Osteoblast (primary cell): Measurements from ENCODE around the gene PFN3. TPM values are rescaled to one million over a fixed set of nuclear protein-coding genes. Genes with fewer than 3 reads are reported as not detected.

Experiments used
- DNase-seq: peaks from one replicate; pipeline ENCODE4 v3.0.0; 2011; ENCODE audit warnings: low spot score, mixed read lengths; ENCODE audit not compliant: insufficient read length; ENCODE audit errors: missing footprints
- H2AFZ ChIP-seq: 2 replicates; pipeline ENCODE4 v1.6.0; 2011; ENCODE audit warnings: mild to moderate bottlenecking, low read length
- H3K27ac ChIP-seq: 2 replicates; pipeline ENCODE4 v1.5.1; 2011; ENCODE audit warnings: mild to moderate bottlenecking, low read depth, low read length, moderate library complexity
- H3K27me3 ChIP-seq: 2 replicates; pipeline ENCODE4 v1.6.0; 2012; ENCODE audit warnings: mild to moderate bottlenecking, control low read depth, inconsistent platforms, low read length, moderate library complexity; ENCODE audit not compliant: insufficient read depth
- H3K36me3 ChIP-seq: 2 replicates; pipeline ENCODE4 v1.5.1; 2011; ENCODE audit warnings: mild to moderate bottlenecking, low read length, control low read depth, moderate library complexity; ENCODE audit not compliant: insufficient read depth
- H3K4me1 ChIP-seq: 2 replicates; pipeline ENCODE4 v1.5.1; 2011; ENCODE audit warnings: mild to moderate bottlenecking, low read length, control low read depth, moderate library complexity; ENCODE audit not compliant: insufficient read depth
- H3K4me2 ChIP-seq: 2 replicates; pipeline ENCODE4 v1.6.0; 2011; ENCODE audit warnings: mild to moderate bottlenecking, low read length; ENCODE audit not compliant: insufficient read depth
- H3K4me3 ChIP-seq: fragments of 200-600 bp; sonication (generic); 3 replicates; pipeline ENCODE4 v1.5.1; 2012; ENCODE audit warnings: mild to moderate bottlenecking, low read length, inconsistent platforms; ENCODE audit not compliant: insufficient read depth
- H3K79me2 ChIP-seq: 2 replicates; pipeline ENCODE4 v1.6.0; 2012; ENCODE audit warnings: mild to moderate bottlenecking, low read length, control low read depth, inconsistent platforms; ENCODE audit not compliant: insufficient read depth
- H3K9me3 ChIP-seq: 2 replicates; pipeline ENCODE4 v1.5.1; 2011; ENCODE audit warnings: low read depth, low read length, control low read depth
- H4K20me1 ChIP-seq: 2 replicates; pipeline ENCODE4 v1.6.0; 2012; ENCODE audit warnings: mild to moderate bottlenecking, low read length, control low read depth; ENCODE audit not compliant: insufficient read depth
- total RNA-seq: library from RNA; depleted of rRNA; stranded (reverse); fragments of >200 nt; gene quantifications from 2 replicates; pipeline ENCODE4 v1.2.3, GENCODE V29; 2012
- TF ChIP-seq, protein P1 (sequence below): IDR thresholded peaks from 2 replicates; pipeline ENCODE4 v1.5.1; 2011; ENCODE audit warnings: mild to moderate bottlenecking, low read depth, low read length, moderate library complexity; ENCODE audit errors: extremely low read depth

PFN3 gene
- total RNA-seq, 1 donor: not detected

DNA sequence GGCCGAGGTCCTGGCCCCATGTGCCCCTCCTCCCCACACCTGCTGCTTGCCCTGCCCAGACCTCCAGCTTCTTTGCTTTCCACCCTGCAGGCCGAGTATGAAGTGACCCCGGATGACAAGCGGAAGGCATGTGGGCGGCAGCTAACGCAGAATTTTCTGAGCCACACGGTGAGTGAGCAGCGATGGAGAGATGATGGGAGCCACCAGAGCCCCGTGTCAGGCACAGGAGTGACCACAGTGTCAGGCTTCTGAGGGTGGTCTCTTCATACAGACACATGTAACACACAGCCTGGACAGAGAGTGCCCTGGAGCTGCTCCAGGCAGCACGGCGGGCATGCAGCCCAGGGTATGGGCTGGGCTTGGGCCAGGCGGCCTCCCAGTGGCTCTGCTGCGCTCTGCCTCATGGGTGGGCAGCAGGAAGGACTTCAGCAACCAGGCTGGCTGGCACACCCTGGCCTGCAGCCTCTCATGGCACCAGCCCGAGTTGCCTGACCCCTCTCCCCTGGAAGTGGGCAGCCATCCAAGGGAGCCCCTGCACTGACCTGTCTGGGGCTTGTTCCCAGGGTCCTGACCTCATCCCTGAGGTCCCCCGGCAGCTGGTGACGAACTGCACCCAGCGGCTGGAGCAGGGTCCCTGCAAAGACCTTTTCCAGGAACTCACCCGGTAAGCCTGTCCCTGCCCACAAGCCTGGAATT, 31.8 kb upstream of the PFN3 start:
- no peak overlapping the region for H3K27ac ChIP-seq
- peak; percentile 41 for DNase-seq
- peaks cover 11% of the 10 kb centered on the region for H4K20me1 ChIP-seq
- no peak overlapping the region for H2AFZ ChIP-seq
- no peak overlapping the region for H3K4me2 ChIP-seq
- TF ChIP-seq, protein P1, sequence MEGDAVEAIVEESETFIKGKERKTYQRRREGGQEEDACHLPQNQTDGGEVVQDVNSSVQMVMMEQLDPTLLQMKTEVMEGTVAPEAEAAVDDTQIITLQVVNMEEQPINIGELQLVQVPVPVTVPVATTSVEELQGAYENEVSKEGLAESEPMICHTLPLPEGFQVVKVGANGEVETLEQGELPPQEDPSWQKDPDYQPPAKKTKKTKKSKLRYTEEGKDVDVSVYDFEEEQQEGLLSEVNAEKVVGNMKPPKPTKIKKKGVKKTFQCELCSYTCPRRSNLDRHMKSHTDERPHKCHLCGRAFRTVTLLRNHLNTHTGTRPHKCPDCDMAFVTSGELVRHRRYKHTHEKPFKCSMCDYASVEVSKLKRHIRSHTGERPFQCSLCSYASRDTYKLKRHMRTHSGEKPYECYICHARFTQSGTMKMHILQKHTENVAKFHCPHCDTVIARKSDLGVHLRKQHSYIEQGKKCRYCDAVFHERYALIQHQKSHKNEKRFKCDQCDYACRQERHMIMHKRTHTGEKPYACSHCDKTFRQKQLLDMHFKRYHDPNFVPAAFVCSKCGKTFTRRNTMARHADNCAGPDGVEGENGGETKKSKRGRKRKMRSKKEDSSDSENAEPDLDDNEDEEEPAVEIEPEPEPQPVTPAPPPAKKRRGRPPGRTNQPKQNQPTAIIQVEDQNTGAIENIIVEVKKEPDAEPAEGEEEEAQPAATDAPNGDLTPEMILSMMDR: no peak
- peaks cover 21% of the 10 kb centered on the region for H3K36me3 ChIP-seq
- H3K4me1 ChIP-seq: peaks cover 9% of the 10 kb centered on the region
- peaks cover 25% of the 10 kb centered on the region for H3K79me2 ChIP-seq
- H3K4me3 ChIP-seq: no peak overlapping the region
- no peaks in the 10 kb centered on the region for H3K9me3 ChIP-seq
- H3K27me3 ChIP-seq: no peaks in the 10 kb centered on the region

DNA sequence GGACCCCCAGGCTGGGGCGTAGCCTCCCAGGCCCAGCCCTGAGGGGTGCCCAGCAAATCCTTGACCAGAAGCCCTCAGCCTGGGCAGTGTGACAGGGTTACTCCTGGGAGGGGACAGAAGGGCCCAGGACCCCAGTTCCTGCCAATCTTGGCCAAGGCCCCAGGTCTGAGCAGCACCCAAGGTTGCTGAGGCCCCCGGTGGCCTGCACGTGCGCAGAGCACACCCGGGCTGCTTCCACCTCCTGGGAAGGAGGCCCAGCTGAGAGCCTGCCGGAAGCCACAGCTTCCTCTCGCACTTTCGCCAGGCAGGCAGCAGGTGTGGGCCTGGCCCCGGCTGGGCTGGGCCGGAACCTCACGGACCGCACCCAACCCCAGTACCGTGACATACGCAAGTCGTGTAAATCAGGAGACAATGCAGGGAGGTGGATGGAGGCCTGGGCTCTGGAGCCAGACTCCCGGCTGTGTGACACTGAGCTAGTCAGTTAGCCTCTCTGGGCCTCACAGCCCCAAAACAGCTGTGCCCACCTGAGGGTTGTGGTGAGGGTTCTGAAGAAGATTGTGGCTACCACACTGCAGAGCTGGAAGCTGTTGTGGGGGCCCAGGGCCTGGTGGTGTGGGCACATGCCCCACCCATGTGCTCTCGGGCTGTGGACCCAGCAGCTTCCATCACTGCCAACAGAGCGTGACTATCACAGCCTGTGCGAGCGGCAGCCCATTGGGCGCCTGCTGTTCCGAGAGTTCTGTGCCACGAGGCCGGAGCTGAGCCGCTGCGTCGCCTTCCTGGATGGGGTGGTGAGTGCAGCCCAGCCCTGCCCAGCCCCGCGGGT, 31.1 kb upstream of the PFN3 start:
- TF ChIP-seq, protein P1: no peak
- no peaks in the 10 kb centered on the region for H3K27me3 ChIP-seq
- peaks cover 21% of the 10 kb centered on the region for H3K36me3 ChIP-seq
- H3K9me3 ChIP-seq: no peaks in the 10 kb centered on the region
- H4K20me1 ChIP-seq: peaks cover 15% of the 10 kb centered on the region
- peak; percentile 75 for DNase-seq
- H3K27ac ChIP-seq: no peak overlapping the region
- peaks cover 13% of the 10 kb centered on the region for H3K4me1 ChIP-seq
- no peak overlapping the region for H2AFZ ChIP-seq
- H3K4me2 ChIP-seq: no peak overlapping the region
- H3K79me2 ChIP-seq: peaks cover 30% of the 10 kb centered on the region
- no peak overlapping the region for H3K4me3 ChIP-seq

DNA sequence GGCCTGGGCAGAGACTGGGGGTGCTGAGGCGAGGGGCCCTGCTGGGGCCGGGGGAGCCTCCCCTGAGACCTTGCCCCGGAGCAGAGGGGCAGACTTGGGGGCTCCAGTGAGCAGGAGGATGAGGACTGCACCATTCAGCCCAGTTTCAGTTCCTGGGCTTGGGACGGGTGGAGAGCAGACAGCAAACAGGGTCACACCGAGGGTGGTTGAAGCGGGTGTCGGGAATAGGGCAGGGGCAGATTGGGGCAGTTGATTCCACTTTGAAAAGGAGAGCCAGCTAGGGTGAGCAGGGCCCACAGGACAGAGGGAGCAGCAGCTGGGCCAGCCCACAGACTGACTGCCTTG, 30.5 kb upstream of the PFN3 start:
- Histone ChIP-seq H3K36me3 (peaks cover 21% of the 10 kb centered on the region), H3K9me3 (no peaks in the 10 kb centered on the region), H4K20me1 (peaks cover 15% of the 10 kb centered on the region), H3K27ac (no peak overlapping the region), H3K79me2 (peaks cover 30% of the 10 kb centered on the region), H3K4me2 (no peak overlapping the region), H3K4me3 (no peak overlapping the region), H2AFZ (no peak overlapping the region), H3K4me1 (peaks cover 13% of the 10 kb centered on the region), H3K27me3 (no peaks in the 10 kb centered on the region)
- DNase-seq: peak; percentile 42
- TF ChIP-seq, protein P1: no peak
